ENCODE data around the gene SEM1.

The SEM1 gene

GRCh38 chr7:96675548-96675947, 34.1 kb downstream of the SEM1 start:
- no peak for TF ChIP-seq TAF1 (IDR thresholded peaks at IDR 0.05; ENCODE audit: borderline replicate concordance, insufficient read depth, low read length)
- TF ChIP-seq SIN3A (IDR thresholded peaks at IDR 0.05; ENCODE audit: borderline replicate concordance, insufficient read depth, low read length): no peak
- no peak for TF ChIP-seq FOXP2 (optimal IDR thresholded peaks at IDR 0.05; ENCODE audit: borderline replicate concordance, extremely low read depth, extremely low read length, insufficient read depth)
- no peak for TF ChIP-seq POLR2AphosphoS5 (IDR thresholded peaks at IDR 0.05; ENCODE audit: low read depth, low read length)

GRCh38 chr7:96674565-96674964, 35.1 kb downstream of the SEM1 start:
- TF ChIP-seq TAF1 (IDR thresholded peaks at IDR 0.05; ENCODE audit: borderline replicate concordance, insufficient read depth, low read length): no peak

- TF ChIP-seq TAF1 (IDR thresholded peaks at IDR 0.05; ENCODE audit: borderline replicate concordance, insufficient read depth, low read length): no peak
- TF ChIP-seq, protein P1, sequence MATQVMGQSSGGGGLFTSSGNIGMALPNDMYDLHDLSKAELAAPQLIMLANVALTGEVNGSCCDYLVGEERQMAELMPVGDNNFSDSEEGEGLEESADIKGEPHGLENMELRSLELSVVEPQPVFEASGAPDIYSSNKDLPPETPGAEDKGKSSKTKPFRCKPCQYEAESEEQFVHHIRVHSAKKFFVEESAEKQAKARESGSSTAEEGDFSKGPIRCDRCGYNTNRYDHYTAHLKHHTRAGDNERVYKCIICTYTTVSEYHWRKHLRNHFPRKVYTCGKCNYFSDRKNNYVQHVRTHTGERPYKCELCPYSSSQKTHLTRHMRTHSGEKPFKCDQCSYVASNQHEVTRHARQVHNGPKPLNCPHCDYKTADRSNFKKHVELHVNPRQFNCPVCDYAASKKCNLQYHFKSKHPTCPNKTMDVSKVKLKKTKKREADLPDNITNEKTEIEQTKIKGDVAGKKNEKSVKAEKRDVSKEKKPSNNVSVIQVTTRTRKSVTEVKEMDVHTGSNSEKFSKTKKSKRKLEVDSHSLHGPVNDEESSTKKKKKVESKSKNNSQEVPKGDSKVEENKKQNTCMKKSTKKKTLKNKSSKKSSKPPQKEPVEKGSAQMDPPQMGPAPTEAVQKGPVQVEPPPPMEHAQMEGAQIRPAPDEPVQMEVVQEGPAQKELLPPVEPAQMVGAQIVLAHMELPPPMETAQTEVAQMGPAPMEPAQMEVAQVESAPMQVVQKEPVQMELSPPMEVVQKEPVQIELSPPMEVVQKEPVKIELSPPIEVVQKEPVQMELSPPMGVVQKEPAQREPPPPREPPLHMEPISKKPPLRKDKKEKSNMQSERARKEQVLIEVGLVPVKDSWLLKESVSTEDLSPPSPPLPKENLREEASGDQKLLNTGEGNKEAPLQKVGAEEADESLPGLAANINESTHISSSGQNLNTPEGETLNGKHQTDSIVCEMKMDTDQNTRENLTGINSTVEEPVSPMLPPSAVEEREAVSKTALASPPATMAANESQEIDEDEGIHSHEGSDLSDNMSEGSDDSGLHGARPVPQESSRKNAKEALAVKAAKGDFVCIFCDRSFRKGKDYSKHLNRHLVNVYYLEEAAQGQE (IDR thresholded peaks at IDR 0.05; ENCODE audit: insufficient read depth in 1 of 2, low read depth in 2 of 2, low read length in 2 of 2): no peak
- no peak for TF ChIP-seq POLR2AphosphoS5 (IDR thresholded peaks at IDR 0.05; ENCODE audit: low read depth, low read length)
- no peak for TF ChIP-seq SIN3A (IDR thresholded peaks at IDR 0.05; ENCODE audit: borderline replicate concordance, insufficient read depth, low read length)
- no peak for TF ChIP-seq FOXP2 (optimal IDR thresholded peaks at IDR 0.05; ENCODE audit: borderline replicate concordance, extremely low read depth, extremely low read length, insufficient read depth)
Measured at GRCh38 chr7:96671854-96672253, 37.8 kb downstream of the SEM1 start.

DNA sequence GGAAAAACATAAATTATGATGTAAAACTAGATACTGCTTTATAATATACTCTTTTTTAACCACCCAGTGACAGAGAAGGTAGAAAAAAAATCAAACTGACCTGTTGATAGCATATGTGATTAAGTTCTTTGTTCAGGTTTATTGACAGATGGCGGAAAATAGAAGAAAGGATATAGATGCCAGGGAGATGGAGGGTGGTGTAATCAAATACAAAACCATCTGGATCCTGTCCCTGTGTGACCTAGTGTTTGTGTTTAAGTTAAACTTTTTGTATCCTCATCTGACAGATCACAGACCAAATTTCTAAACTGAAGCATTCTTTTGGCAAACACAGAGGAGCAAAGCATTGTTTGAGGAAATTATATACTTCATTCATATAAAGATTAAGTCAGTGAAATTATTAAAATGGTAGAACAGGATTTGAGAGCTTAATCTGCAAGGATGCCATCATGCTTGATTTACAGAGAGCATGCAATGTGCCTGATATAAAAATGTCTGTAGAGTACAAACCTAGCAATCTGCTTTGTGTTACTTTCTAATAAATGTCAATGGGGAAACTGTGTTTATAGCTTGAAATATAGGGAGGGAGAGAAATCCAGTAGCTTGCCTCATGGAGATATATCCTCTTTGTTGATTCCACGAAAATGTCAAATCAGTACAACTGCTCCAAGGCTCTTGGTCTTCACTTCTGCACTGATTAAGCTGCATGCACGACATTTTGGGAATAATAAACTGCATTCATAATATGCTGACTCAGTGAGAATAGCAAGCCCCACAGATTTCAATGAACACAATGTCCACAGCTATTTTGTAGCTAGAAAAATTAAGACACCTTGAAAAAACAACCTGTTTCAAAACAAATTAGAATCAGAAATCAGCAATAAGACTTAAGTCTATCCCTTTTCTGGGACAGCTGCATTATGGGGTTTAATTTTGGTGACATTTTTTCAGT, 39.0 kb downstream of the SEM1 start:
- TF ChIP-seq SIN3A (IDR thresholded peaks at IDR 0.05; ENCODE audit: borderline replicate concordance, insufficient read depth, low read length): no peak
- TF ChIP-seq TAF1 (IDR thresholded peaks at IDR 0.05; ENCODE audit: borderline replicate concordance, insufficient read depth, low read length): no peak
- TF ChIP-seq, protein P1 (IDR thresholded peaks at IDR 0.05; ENCODE audit: insufficient read depth in 1 of 2, low read depth in 2 of 2, low read length in 2 of 2): no peak
- no peak for TF ChIP-seq POLR2AphosphoS5 (IDR thresholded peaks at IDR 0.05; ENCODE audit: low read depth, low read length)
- TF ChIP-seq FOXP2 (optimal IDR thresholded peaks at IDR 0.05; ENCODE audit: borderline replicate concordance, extremely low read depth, extremely low read length, insufficient read depth): no peak

- no peak for TF ChIP-seq TAF1 (IDR thresholded peaks at IDR 0.05; ENCODE audit: borderline replicate concordance, insufficient read depth, low read length)
Measured at GRCh38 chr7:96669812-96670211, 39.8 kb downstream of the SEM1 start.

DNA sequence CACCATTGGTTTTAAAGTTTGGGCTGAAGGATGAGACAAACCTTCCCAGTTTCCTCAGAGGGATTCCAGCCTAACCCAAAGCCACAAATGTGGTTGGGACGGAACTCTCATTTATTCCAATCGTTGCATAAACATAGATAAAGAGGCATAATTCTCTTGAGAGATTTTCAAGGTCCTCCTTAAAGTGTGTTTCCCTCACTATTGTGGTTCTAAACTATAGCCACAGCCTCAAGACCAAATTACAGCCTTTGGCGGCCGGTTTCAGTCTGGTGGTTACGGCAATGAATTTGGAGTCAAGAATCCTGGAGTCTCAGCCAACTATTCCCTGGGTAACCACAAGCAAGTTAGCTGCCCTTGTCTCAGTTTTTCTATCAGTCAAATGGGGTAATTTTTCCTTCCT, 42.6 kb downstream of the SEM1 start:
- no peak for TF ChIP-seq TAF1 (IDR thresholded peaks at IDR 0.05; ENCODE audit: borderline replicate concordance, insufficient read depth, low read length)
- no peak for TF ChIP-seq SIN3A (IDR thresholded peaks at IDR 0.05; ENCODE audit: borderline replicate concordance, insufficient read depth, low read length)
- TF ChIP-seq FOXP2 (optimal IDR thresholded peaks at IDR 0.05; ENCODE audit: borderline replicate concordance, extremely low read depth, extremely low read length, insufficient read depth): no peak
- TF ChIP-seq POLR2AphosphoS5 (IDR thresholded peaks at IDR 0.05; ENCODE audit: low read depth, low read length): no peak
- TF ChIP-seq, protein P1 (IDR thresholded peaks at IDR 0.05; ENCODE audit: insufficient read depth in 1 of 2, low read depth in 2 of 2, low read length in 2 of 2): no peak

Measured in PFSK-1 (cell line).